Activated CD8-positive, alpha-beta T cell treated with anti-CD3 and anti-CD28 coated beads for 36 hours (primary cell): ENCODE data around the gene HSBP1. TPM values are rescaled to one million over a fixed set of nuclear protein-coding genes. Genes with fewer than 3 reads are reported as not detected.

Experiments used
- ATAC-seq: fragments of 200-7000 bp; cut with Tn5 transposase; one replicate; pipeline ENCODE4 v1.10.0; 2021; ENCODE audit warnings: mild to moderate bottlenecking, moderate library complexity
- CTCF ChIA-PET: fragments of 350-600 bp; sonication (Branson Sonifier 250); formaldehyde crosslinking; loops from one replicate; lab custom pipeline; 2021; ENCODE audit warnings: antibody characterized with exemption; lab: Charles Lee
- POLR2A ChIA-PET: fragments of 350-600 bp; sonication (Branson Sonifier 250); formaldehyde crosslinking; loops from one replicate; lab custom pipeline; 2021; ENCODE audit warnings: antibody characterized with exemption; lab: Charles Lee
- DNase-seq: peaks from one replicate; pipeline ENCODE4 v3.0.0-alpha.2; 2020
- H3K27ac Mint-ChIP-seq: one replicate; pipeline ENCODE4 v1.8.0; 2021; ENCODE audit warnings: mild to moderate bottlenecking, mixed read lengths
- H3K27me3 Mint-ChIP-seq: one replicate; pipeline ENCODE4 v1.8.0; 2021; ENCODE audit warnings: mixed read lengths
- H3K36me3 Mint-ChIP-seq: one replicate; pipeline ENCODE4 v1.8.0; 2021; ENCODE audit warnings: low read depth, mixed read lengths
- H3K4me1 Mint-ChIP-seq: one replicate; pipeline ENCODE4 v1.8.0; 2021; ENCODE audit warnings: low read depth, mixed read lengths
- H3K4me3 Mint-ChIP-seq: one replicate; pipeline ENCODE4 v1.8.0; 2021; ENCODE audit warnings: mild to moderate bottlenecking, moderate library complexity, mixed read lengths
- H3K9me3 Mint-ChIP-seq: one replicate; pipeline ENCODE4 v1.8.0; 2021; ENCODE audit warnings: mixed read lengths
- CTCF ChIP-seq: fragments of 200-600 bp; IDR thresholded peaks from one replicate; pipeline ENCODE4 v1.8.0; 2022; ENCODE audit warnings: antibody characterized with exemption, mild to moderate bottlenecking
- intact Hi-C: fragments of 100-400 bp; cut with micrococcal nuclease; formaldehyde crosslinking; loops from one replicate; pipeline ENCODE4 v1.10.0; 2022
- total RNA-seq, 2 experiments: library from RNA; stranded (reverse); gene quantifications; one replicate each; pipeline ENCODE4 v1.2.3, GENCODE V29; 2021

Gene HSBP1
- total RNA-seq, 2 experiments from 2014 or later, result 68.2 to 71.8 TPM

- intact Hi-C loops, result no loop called here
- Mint-ChIP-seq H3K9me3 (no peaks in the 10 kb centered on the region), H3K4me3 (no peak overlapping the region), H3K27ac (no peak overlapping the region), H3K27me3 (peaks cover 10% of the 10 kb centered on the region), H3K4me1 (peaks cover 11% of the 10 kb centered on the region), H3K36me3 (no peaks in the 10 kb centered on the region)
- ChIA-PET POLR2A (no interaction called here), CTCF (no interaction called here)
- DNase-seq, result no peak
- no peak for ATAC-seq
- no peak for TF ChIP-seq CTCF
Measured at GRCh38 chr16:83802554-83803205, 5.1 kb upstream of the HSBP1 start.

- no peaks in the 10 kb centered on the region for H3K9me3 Mint-ChIP-seq
- intact Hi-C loops, result no loop called here
- no peak overlapping the region for H3K27ac Mint-ChIP-seq
- no peak overlapping the region for H3K4me3 Mint-ChIP-seq
- DNase-seq (no peak), ATAC-seq (no peak)
- H3K4me1 Mint-ChIP-seq, result peaks cover 15% of the 10 kb centered on the region
- H3K36me3 Mint-ChIP-seq, result peaks cover 6% of the 10 kb centered on the region
- no peak for TF ChIP-seq CTCF
- POLR2A ChIA-PET, result no interaction called here
- H3K27me3 Mint-ChIP-seq, result peaks cover 5% of the 10 kb centered on the region
- CTCF ChIA-PET, result no interaction called here
Measured at GRCh38 chr16:83803811-83804210, 4.0 kb upstream of the HSBP1 start.

GRCh38 chr16:83804366-83804765, 3.4 kb upstream of the HSBP1 start:
- no peak for ATAC-seq
- H3K9me3 Mint-ChIP-seq, result no peaks in the 10 kb centered on the region
- peaks cover 19% of the 10 kb centered on the region for H3K4me1 Mint-ChIP-seq
- ChIA-PET CTCF (no interaction called here), POLR2A (no interaction called here)
- peaks cover 10% of the 10 kb centered on the region for H3K36me3 Mint-ChIP-seq
- H3K4me3 Mint-ChIP-seq, result no peak overlapping the region
- intact Hi-C loops, result no loop called here
- peaks cover 5% of the 10 kb centered on the region for H3K27me3 Mint-ChIP-seq
- no peak for DNase-seq
- TF ChIP-seq CTCF, result no peak
- no peak overlapping the region for H3K27ac Mint-ChIP-seq

GRCh38 chr16:83806036-83806435, 1.7 kb upstream of the HSBP1 start:
- Mint-ChIP-seq H3K9me3 (no peaks in the 10 kb centered on the region), H3K4me1 (peaks cover 33% of the 10 kb centered on the region), H3K27ac (no peak overlapping the region), H3K27me3 (no peaks in the 10 kb centered on the region), H3K36me3 (peaks cover 23% of the 10 kb centered on the region), H3K4me3 (no peak overlapping the region)
- ATAC-seq (no peak), DNase-seq (no peak)
- ChIA-PET CTCF (no interaction called here), POLR2A (no interaction called here)
- no peak for TF ChIP-seq CTCF
- intact Hi-C loops, result no loop called here

- H3K36me3 Mint-ChIP-seq, result peaks cover 27% of the 10 kb centered on the region
- no peak for TF ChIP-seq CTCF
- ChIA-PET POLR2A (no interaction called here), CTCF (interaction anchor here (1.4 to 1.8 kb wide), 2 partner anchors 20 to 120 kb away, joined by 3 to 5 read pairs; no protein-coding TSS in a partner anchor)
- peak overlapping the region; percentile 73 for H3K27ac Mint-ChIP-seq
- intact Hi-C loops, result no loop called here
- H3K4me1 Mint-ChIP-seq, result peaks cover 35% of the 10 kb centered on the region
- no peaks in the 10 kb centered on the region for H3K9me3 Mint-ChIP-seq
- ATAC-seq (no peak), DNase-seq (no peak)
- no peaks in the 10 kb centered on the region for H3K27me3 Mint-ChIP-seq
- H3K4me3 Mint-ChIP-seq, result no peak overlapping the region
Measured at GRCh38 chr16:83806731-83807130, 1.0 kb upstream of the HSBP1 start.
